Cardiac muscle cell (in vitro differentiated cells and primary cell): Measurements from ENCODE around the gene MRGPRE. TPM values are rescaled to one million over a fixed set of nuclear protein-coding genes. Genes with fewer than 3 reads are reported as not detected.

ENCODE experiments used
- DNase-seq, 2 donors: peaks; one replicate each; pipeline versions ENCODE4 v3.0.0 to v3.0.0-alpha.2; 2010 to 2017; ENCODE audit warnings: low read depth in 1 of 2, low spot score in 1 of 2
- H3K27ac ChIP-seq: fragments of 200-600 bp; sonication (generic); 2 replicates; pipeline ENCODE4 v1.5.1; 2016
- H3K27me3 ChIP-seq: fragments of 200-600 bp; sonication (generic); 2 replicates; pipeline ENCODE4 v1.6.0; 2016; ENCODE audit warnings: control low read depth
- H3K36me3 ChIP-seq: fragments of 200-600 bp; sonication (generic); 2 replicates; pipeline ENCODE4 v1.5.1; 2016; ENCODE audit warnings: control low read depth
- H3K4me1 ChIP-seq: fragments of 200-600 bp; sonication (generic); 2 replicates; pipeline ENCODE4 v1.8.1; 2017; ENCODE audit warnings: low read depth, mild to moderate bottlenecking, mixed run types
- H3K4me3 ChIP-seq: fragments of 200-600 bp; sonication (generic); 2 replicates; pipeline ENCODE4 v1.5.1; 2016; ENCODE audit warnings: mild to moderate bottlenecking
- H3K9me3 ChIP-seq: fragments of 200-600 bp; sonication (generic); 2 replicates; pipeline ENCODE4 v1.5.1; 2017; ENCODE audit warnings: low read depth, mild to moderate bottlenecking, control low read depth
- CTCF ChIP-seq: IDR thresholded peaks from 2 replicates; pipeline ENCODE4 v1.5.1; 2012; ENCODE audit warnings: low read depth, mild to moderate bottlenecking, low read length
- polyA plus RNA-seq: library from polyadenylated mRNA; unstranded; fragments of >200 nt; fragmentation: Nextera tagmentation; extraction: Ambion mirVana; gene quantifications from 2 replicates; pipeline ENCODE4 v1.2.1, GENCODE V29; 2016
- total RNA-seq: library from RNA; depleted of rRNA; stranded (reverse); fragments of >200 nt; gene quantifications from 2 replicates; pipeline ENCODE4 v1.2.3, GENCODE V29; 2016

MRGPRE gene
- total and polyA plus RNA-seq, 2 experiments from 2014 or later = not detected

GRCh38 chr11:3196161-3197043 lies 35.8 kb downstream of the MRGPRE start:
- Histone ChIP-seq H3K9me3 (no peaks in the 10 kb centered on the region), H3K27me3 (peaks cover 24% of the 10 kb centered on the region), H3K27ac (no peak overlapping the region), H3K36me3 (no peaks in the 10 kb centered on the region), H3K4me3 (no peak overlapping the region), H3K4me1 (no peaks in the 10 kb centered on the region)
- no peak for TF ChIP-seq CTCF
- no peak for DNase-seq

DNA sequence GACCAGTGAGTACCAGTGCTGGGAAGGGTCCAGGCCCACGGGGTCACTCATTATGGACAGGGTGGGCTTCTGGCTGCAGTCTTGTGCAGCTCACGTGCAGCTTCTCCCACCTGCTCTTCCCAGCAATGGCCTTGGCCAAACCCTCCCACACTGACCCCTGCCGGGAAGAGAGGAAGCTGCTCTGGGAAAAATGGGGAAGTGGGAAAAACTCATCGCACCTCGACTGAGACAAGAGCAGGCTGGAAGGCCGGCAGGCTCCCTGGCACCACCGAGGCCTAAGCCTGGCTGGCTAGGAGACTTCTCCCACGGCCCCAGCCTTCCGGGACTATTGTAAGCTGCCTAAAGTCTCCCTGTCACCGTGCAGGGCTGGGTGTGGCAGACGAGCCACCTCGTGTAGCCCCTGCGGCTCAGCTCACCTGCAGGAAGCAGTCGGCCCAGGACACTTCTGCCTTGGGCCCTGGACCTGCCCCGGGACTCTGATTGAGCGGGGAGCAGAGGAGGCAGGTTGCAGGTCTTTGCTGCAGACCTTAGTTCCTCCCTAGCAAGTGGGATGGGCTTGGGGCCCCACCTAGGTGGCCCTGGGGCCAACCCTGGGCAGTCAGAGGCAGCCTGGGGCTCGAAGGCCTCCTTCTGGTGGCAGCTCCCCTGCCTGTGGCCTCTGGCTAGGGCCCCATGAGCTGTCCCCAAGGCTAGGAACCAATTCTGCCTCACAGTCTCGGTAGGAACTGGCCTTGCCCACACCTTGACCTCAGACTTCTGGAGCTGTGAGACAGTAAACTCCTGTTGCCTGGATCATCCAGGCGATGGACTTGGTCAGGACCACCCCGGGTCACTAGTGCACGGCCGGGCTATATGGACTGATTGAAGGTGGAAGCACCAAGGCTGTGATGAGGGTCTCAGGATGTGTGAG lies 36.7 kb downstream of the MRGPRE start:
- peaks cover 15% of the 10 kb centered on the region for H3K27me3 ChIP-seq
- no peaks in the 10 kb centered on the region for H3K4me1 ChIP-seq
- peak; percentile 42 to 44 for DNase-seq
- TF ChIP-seq CTCF = peak; percentile 64
- H3K36me3 ChIP-seq = no peaks in the 10 kb centered on the region
- no peak overlapping the region for H3K27ac ChIP-seq
- H3K4me3 ChIP-seq = no peak overlapping the region
- H3K9me3 ChIP-seq = no peaks in the 10 kb centered on the region

- Histone ChIP-seq H3K4me3 (no peak overlapping the region), H3K36me3 (no peaks in the 10 kb centered on the region), H3K9me3 (no peaks in the 10 kb centered on the region), H3K27ac (no peak overlapping the region), H3K4me1 (no peaks in the 10 kb centered on the region), H3K27me3 (peaks cover 5% of the 10 kb centered on the region)
- no peak for TF ChIP-seq CTCF
- DNase-seq = no peak
Measured at GRCh38 chr11:3194016-3194816, 38.0 kb downstream of the MRGPRE start.

GRCh38 chr11:3193373-3194015 lies 38.7 kb downstream of the MRGPRE start:
- DNase-seq = no peak
- H3K4me3 ChIP-seq = no peak overlapping the region
- no peaks in the 10 kb centered on the region for H3K36me3 ChIP-seq
- no peaks in the 10 kb centered on the region for H3K4me1 ChIP-seq
- TF ChIP-seq CTCF = no peak
- H3K27me3 ChIP-seq = peaks cover 3% of the 10 kb centered on the region
- no peak overlapping the region for H3K27ac ChIP-seq
- no peaks in the 10 kb centered on the region for H3K9me3 ChIP-seq
